CD4-positive, alpha-beta T cell treated with Interleukin-6 at 100 ng/mL for 8 hours (primary cell): Measurements from ENCODE around the gene TTLL4.
A peak's percentile ranks its signal among the peaks of the same experiment; 100 is the strongest.

Experiments used
- DNase-seq: peaks from one replicate; pipeline ENCODE4 v3.0.0-alpha.2; 2020; ENCODE audit warnings: mixed read lengths, low spot score

The TTLL4 gene

GRCh38 chr2:218710687-218711549 lies at the start of gene TTLL4:
TTLL4 (plus strand) TSS chr2:218710835; CDS start chr2:218737677, 26,842 bp downstream.
- DNase-seq = peak; percentile 99

GRCh38 chr2:218662377-218662776 lies 48.3 kb upstream of the TTLL4 start:
- no peak for DNase-seq

GRCh38 chr2:218662827-218663226 lies 47.8 kb upstream of the TTLL4 start:
- no peak for DNase-seq

GRCh38 chr2:218663901-218664300 lies 46.7 kb upstream of the TTLL4 start:
- no peak for DNase-seq

- DNase-seq = no peak
Measured at GRCh38 chr2:218664653-218665052, 46.0 kb upstream of the TTLL4 start.

GRCh38 chr2:218671097-218671653 lies 39.5 kb upstream of the TTLL4 start:
- no peak for DNase-seq

- DNase-seq = peak; percentile 77
Measured at GRCh38 chr2:218671654-218672566, 38.7 kb upstream of the TTLL4 start, which contains the start of the genes RNF25 and STK36. RNF25 (minus strand) TSS chr2:218672002; CDS start chr2:218671970, 32 bp downstream. STK36 (plus strand) TSS chr2:218672086; CDS start chr2:218672830, 744 bp downstream.

- no peak for DNase-seq
Measured at GRCh38 chr2:218679119-218679518, 31.5 kb upstream of the TTLL4 start.

GRCh38 chr2:218680061-218680460 lies 30.6 kb upstream of the TTLL4 start:
- DNase-seq = no peak

GRCh38 chr2:218687400-218688060 lies 23.1 kb upstream of the TTLL4 start:
- DNase-seq = peak; percentile 40

- no peak for DNase-seq
Measured at GRCh38 chr2:218691234-218691633, 19.4 kb upstream of the TTLL4 start.

- DNase-seq = no peak
Measured at GRCh38 chr2:218694405-218695145, 16.1 kb upstream of the TTLL4 start.

- no peak for DNase-seq
Measured at GRCh38 chr2:218698885-218699284, 11.8 kb upstream of the TTLL4 start.

GRCh38 chr2:218701806-218702205 lies 8.8 kb upstream of the TTLL4 start:
- DNase-seq = no peak

- DNase-seq = no peak
Measured at GRCh38 chr2:218703341-218703740, 7.3 kb upstream of the TTLL4 start.

GRCh38 chr2:218708086-218708485 lies 2.5 kb upstream of the TTLL4 start:
- no peak for DNase-seq

- DNase-seq = no peak
Measured at GRCh38 chr2:218709908-218710307, 727 bp upstream of the TTLL4 start.

GRCh38 chr2:218710334-218710686 lies 325 bp upstream of the TTLL4 start:
- no peak for DNase-seq

GRCh38 chr2:218711550-218711929 lies 905 bp downstream of the TTLL4 start:
- DNase-seq = no peak

GRCh38 chr2:218713922-218714321 lies 3.3 kb downstream of the TTLL4 start:
- no peak for DNase-seq

GRCh38 chr2:218716070-218716469 lies 5.4 kb downstream of the TTLL4 start:
- DNase-seq = no peak
